ENCODE data around the gene POLR1A.

Gene POLR1A

DNA sequence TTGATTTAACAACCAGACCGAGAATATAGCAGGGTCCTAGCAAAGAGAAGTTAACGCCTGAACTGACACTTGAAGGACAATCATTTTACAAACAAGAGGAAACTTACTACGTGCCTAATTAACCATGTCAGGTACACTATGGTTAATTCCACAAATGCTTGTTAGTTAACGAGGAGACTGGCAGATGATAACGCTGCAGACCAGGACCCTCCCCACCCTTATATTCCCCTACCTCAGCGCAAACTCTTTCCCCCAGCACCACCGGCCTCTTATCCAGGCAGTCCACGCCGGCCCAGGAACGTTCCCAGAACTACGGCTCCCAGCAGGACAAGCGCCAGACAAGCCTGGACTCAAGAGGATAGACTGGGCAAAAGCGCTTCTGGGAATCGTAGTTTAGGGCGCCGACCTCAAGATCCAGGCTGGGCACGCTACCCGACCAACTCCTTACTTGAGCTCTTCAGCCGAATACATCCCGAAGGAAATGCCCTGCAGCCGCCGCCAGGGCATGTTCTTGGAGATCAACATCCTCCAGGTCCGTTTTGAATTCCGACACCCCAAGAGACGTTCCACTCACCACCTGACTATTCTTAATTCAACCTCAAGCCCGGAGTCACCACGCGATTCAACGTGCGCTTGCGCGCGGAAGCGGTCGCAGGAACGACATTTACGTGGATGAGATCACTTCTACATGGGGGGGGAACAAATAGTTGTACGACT, at the start of gene POLR1A:
POLR1A (minus strand) TSS at position 635 of the 717 bp plus-strand sequence; CDS start at position 525, 110 bp downstream.
- DNase-seq (ENCODE audit: low read depth in 2 of 2), result peak; percentile 67 to 70

DNA sequence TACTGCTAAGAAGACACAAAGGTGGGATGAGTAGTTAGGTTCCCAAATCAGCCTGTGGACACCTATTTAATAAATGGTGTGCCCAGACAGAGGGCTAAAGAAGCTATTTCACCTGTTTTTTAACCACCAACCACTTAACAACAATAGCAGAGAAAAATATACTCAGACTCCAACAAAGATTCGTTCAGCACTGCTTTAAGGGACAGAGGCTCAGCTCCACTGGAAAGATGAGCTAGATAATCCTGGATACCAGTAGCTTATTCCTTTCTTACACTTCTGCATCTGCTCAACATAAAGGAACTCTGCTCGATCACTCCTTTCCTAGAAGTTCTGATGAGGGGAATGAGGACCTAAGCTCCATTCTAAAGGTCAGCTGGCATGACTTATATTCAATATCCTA, 44.8 kb upstream of the POLR1A start:
- DNase-seq (ENCODE audit: low read depth in 2 of 2), result no peak

DNA sequence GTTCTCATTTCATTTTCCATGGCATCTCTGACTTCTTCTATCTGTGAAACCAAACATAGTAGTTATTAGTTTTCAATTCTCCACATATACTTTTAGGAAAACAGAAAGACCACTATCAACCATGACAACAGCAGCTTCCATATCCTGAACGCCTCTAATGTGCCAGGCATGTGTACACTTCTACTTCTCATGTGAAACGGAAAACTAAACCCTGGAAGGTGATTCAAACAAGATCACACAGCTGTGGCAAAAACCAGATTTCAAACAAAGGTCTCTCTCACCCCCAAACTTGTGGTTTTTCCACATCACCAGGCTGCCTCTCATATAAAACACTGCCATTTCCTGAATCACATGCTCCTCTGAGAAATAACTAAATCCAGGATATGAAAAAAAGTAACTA, 42.1 kb upstream of the POLR1A start:
- no peak for DNase-seq (ENCODE audit: low read depth in 2 of 2)

DNA sequence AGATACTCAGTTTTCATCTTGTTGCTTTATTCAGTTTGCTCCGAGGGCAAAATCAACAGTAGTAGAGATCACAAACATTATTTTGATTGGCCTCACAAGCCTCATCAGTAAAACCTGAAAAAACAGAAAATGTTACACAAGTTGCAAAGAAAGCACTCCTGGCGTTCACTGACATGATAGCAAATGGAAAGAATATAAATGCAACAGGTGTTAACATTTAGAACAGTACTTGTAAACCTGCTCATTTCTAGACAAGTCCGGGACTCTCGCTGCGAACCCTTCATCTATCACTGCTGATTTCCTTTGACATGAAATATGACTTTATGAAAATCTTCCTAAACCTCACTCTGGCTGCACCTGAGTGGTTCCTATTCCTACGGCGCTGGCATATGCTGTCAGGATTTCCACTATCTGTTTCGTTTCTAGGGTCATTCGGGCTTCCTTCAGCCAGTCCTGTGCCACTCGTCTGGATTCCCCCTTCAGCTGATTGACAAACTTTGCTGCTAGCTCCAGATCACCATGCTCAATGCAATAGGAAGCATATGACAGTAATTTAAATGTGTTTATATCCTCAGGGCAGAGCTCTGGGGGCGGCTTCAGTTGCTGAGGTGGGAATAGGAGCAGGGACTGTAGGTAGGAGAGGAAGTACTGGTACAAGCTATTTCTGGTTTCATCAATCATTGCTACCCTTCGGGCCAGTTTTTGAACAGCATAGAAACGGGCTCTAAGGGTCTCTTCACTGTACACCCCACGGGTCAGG, 38.4 kb upstream of the POLR1A start:
- DNase-seq (ENCODE audit: low read depth in 2 of 2), result no peak

DNA sequence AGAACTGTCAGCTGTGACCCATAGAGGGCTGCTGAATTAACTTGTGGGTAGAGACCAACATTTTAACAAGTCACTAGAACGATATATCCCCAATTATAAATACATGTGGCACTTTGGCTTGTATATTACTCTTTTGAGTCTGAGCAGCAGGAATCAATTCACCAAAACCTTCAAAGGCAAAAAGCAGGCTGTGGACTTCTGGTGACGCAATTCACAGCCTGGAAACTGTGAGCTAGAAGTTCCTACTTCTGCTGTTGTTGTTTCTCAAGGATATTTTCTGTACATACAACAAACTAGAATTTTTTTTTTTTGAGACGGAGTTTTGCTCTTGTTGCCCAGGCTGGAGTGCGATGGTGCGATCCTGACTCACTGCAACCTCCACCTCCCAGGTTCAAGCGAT, 37.6 kb upstream of the POLR1A start:
- DNase-seq (ENCODE audit: low read depth in 2 of 2), result no peak

DNA sequence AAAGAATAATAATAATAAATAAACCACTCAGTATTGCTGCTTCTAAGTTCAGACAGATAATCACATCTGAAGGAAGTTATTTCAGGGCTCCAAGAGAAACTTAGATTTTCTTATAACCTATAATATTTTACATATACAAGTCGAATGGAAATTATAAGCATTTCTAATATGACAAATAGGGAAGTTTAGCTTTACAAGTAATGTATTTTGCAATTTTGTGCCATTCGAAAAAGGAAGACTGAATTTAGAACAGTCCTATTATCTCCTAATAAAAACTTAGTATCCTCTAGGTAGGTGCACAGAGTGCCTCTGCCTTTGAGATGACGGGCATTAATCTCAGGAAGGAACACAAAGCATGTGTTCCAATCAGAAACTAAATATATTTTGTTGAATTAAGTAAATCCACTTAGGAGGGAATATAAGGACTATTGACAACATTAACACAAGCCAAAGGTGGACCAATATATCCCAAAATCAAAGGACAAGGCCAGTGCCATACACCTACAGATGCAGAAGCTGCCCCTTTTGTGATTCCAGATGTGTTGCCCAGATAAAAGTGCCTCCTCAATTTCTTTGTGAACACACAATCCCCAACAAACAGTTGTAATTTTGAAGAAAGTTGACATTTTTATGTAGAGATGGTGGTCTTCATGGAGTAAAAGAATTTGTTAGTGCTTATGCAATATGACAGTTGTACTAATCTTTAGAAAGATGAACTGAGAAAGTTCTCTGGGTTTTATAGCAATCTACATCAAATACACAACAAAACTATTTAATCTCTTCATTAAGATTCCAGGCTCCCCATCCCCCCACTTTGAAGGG, 37.0 kb upstream of the POLR1A start:
- no peak for DNase-seq (ENCODE audit: low read depth in 2 of 2)

DNA sequence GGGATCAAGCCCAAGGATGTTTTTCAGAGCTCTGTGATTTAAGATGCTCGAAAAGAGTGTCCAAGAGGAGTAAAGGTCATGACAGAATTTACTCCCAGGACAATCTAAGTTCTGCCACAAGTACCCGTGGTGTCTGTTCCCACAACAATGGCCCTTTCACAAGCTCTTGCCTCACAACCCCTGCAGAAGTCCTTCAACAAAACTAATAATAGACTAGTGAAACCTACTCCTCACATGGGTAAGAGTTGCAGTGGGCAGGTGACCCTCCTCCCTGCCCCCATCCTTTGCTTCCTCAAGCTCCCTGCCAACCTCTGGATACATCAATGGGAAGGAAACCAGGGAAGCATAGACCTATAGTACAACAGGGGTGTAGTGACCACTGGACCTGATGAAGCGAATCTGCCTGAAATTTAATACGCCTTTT, 35.3 kb upstream of the POLR1A start:
- no peak for DNase-seq (ENCODE audit: low read depth in 2 of 2)

DNA sequence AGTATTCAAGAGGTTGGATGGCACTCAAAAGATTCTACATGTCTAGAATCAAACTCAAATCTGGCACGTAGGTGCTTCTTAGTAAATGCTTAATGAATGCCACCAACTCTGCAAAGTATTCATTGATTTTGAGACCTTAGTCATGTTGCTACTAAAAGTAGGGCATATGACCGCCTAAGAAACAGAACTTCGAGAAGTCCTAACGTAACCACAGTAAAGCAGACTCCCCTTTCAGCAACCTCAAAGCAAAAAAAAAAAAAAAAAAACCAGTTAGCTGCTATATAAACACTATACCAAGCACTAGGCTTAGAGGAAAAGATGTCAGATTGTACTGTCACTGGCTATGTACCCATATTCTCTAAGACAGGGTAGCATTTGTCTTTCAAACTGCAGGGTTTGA, 34.3 kb upstream of the POLR1A start:
- DNase-seq (ENCODE audit: low read depth in 2 of 2), result no peak

DNA sequence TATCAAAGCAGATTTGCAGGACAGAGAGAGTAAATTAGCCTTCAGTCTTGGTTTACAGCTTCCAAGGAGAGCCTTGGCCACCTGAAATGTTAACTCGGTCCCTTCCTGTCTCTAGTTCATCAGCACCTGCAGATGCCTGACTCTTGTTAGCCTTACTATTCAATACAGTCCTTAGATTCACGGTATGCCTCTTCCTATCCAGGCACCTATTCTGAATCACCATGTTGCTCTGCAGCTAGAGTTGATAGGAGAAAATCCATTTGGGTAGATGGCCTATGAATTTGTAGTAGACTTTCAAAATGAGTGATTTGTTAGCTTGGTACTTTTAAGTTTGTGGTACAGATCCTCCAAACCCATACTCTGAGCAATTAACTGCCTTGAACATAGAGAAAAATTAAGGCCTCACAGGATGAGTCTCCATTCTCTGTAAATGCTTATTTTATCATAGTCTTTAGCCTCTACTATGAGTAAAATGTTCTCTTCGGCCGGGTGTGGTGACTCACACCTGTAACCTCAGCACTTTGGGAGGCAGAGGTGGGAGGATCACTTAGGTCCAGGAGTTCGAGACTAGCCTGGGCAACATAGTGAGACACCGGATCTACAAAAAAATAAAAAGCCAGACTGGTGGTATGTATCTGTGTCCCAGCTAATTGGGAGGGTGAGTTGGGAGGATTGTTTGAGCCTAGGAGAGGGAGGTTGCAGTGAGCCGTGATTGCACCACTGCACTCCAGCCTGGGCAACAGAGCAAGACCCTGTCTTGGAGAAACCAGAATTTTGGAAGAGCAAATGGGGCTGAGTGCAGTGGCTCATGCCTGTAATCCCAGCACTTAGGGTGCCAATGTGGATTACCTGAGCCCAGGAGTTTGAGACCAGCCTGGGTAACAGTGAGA, 33.3 kb upstream of the POLR1A start:
- DNase-seq (ENCODE audit: low read depth in 2 of 2), result no peak

DNA sequence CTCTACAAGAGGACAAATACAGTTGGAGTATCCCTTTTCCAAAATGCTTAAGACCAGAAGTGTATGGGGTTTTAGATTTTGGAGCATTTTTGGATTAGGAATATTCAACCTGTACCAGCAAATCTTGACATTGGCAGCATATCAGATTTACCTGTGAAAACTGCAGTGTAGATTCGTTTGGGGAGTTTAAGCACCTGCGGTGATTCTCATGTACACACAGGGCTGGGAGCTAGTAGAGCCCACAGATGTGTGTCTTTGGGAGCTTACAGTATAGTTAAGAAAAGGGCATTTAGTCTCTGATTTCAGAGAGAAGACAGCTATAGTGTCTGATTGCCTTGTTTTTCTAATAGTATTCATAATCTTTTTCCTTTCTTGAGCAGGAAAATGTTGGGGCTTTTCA, 30.5 kb upstream of the POLR1A start:
- no peak for DNase-seq (ENCODE audit: low read depth in 2 of 2)

DNA sequence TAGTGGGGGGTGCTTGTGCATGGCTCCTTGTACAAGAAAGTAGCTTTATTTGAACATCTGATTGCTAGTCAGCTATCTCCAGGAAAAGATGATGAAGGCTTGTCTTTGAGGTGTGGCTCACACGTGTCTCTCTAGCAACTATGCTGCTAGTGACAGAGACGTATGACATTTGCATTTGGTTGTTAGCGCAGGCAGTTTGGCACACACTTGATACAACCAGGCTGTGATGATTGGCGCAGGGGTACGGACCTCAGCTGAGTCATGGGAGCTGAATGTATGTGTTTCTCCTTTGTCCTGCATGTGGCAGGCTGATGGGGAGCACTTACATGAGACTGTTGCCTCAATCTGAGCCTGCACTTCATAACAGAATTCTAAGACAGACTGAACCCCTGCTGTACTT, 30.0 kb upstream of the POLR1A start:
- DNase-seq (ENCODE audit: low read depth in 2 of 2), result no peak

DNA sequence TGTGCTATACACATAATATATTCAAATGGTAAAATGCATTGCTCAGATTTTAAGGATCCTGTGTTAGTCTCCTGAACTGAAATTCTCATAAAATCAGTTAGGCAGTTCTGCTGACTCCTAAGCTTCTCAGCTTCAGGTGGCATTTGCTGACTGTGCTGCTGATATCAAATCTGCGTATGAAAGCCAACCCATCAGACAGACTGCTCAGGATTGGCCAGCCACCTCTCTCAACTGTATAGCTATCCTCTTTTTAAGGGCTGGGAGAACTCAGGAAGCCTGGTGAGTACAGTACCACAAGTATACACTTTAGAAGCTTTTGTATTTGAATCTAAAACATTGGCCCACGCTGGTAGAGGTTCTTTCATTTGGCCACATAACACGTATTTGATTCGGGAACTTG, 29.0 kb upstream of the POLR1A start:
- no peak for DNase-seq (ENCODE audit: low read depth in 2 of 2)

DNA sequence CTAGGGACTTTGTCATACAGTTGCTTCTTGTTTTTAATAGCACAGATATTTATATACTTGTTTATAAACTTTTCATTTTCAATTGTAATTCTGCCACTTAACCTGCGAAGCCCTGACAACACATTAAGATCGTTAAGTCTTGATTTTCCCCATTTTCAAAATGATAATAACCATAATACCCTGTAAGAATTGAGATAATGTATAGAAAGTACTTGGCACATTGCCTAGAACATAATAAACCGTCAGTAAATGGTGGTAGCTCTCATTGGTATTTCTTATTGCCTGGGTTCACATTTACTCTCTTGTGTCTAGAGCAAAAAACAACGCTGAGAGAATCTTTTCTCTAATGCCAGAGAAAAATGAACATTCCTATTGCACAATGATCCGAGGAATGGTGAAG, 19.0 kb upstream of the POLR1A start:
- DNase-seq (ENCODE audit: low read depth in 2 of 2), result no peak

DNA sequence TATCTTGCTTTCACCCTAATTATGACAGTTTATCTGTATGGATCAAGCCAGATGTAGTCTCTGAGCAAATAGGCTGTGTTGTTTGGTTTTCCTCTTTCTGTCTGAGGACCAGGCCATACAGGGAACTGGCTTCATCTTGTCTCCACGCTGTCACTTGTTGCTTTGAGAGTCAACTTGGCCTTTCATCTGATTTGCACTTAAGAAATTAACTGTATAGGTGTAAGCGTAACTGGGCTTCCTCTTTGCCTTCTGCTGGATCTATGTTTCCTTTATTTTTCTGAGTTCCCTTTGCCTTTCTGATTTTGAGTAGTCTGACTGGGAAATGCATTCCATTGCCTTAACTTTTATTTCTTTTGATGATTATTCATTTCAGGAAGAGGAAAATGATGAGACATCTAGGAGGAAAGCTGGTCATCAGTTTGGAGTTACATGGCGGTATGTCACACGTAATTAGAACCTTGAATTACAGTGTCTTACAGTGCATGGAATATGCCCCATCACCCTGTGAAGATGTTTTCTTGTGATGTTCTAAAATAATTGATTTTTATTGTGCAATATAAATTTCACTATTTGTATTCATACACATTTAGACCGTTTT, 17.7 kb upstream of the POLR1A start:
- DNase-seq (ENCODE audit: low read depth in 2 of 2), result no peak

DNA sequence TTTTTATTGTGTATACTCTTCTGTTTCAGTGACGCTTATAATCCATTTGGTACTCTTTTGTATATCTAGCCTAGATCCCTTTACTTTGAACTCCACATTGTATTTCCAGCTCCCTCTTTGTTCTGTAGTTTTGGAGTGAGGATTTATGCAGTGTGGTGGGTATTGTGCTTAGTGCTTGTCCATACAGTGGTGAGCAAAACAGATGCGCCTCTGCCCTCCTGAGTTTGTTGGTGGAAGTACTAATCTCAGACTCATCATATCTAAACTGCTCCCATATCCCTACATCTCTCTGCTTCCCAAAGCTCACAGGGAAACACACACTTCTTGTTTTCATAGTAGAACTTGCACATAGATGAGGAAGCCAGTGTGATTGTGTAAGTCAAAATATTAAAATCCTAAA, 12.4 kb upstream of the POLR1A start:
- no peak for DNase-seq (ENCODE audit: low read depth in 2 of 2)

DNA sequence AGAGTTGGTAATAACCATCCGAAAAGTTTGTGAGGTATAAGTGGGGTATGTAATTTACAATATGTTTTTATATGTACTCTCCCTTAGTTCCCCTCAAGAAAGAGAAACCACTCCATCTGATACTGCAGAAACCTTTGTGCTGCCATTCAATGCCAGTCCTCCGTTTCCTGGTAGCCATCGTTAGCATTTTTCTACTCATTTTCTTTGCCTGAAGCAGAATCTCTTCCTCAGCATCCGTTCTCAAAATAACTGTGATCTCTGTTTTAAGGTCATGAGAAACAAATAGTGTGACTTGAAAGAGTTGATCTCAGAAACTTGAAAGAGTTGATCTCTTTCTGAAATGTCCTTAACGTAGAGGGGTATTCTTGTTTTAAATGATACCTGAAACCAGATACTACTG, 1.3 kb upstream of the POLR1A start:
- no peak for DNase-seq (ENCODE audit: low read depth in 2 of 2)

DNA sequence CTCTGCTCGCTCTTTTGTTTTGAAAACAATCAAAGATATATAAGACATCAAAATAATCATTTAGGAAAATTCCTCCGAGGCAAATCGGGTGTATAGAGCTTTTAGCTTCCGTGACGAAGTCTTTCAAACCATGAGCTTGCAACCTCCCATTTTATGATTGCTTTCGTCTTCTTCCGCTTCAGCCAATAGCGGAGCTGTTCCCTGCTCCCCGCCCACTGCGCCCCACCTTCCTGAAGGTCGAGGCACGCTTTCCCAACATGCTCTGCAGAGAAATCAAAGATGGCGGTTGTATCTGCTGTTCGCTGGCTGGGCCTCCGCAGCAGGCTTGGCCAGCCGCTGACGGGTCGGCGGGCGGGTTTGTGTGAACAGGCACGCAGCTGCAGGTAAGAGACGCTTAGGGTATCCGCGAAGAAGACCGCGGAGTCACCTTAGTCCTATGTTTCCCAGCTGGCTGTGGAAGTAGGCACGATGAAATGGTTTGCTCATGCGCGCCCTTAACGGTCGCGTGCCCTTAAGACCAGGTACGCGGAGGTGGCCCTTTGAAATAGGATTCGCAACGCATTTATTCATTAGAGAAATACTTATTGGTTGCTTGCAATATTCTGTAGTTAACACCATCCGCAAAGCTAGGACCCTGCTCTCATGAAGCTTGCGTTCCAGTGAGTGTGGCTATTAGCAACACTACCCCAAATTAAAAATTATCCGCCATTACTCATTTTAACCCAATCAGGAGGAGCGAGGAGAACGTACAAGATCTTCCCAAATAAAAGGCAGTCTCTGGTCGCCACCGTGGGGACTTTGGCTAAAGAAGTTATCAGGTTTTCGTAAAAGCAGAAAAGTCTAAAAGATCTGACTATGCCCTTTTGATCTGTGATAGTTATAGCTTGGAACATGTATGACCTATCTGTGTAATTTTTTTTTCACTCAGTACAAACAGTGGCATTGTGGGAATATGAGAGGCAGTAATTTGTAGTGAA, 571 bp upstream of the POLR1A start, which contains the start of gene PTCD3:
PTCD3 (plus strand) TSS at position 267 of the 977 bp plus-strand sequence; CDS start at position 280, 13 bp downstream.
- DNase-seq (ENCODE audit: low read depth in 2 of 2), result peak; percentile 86 to 93

DNA sequence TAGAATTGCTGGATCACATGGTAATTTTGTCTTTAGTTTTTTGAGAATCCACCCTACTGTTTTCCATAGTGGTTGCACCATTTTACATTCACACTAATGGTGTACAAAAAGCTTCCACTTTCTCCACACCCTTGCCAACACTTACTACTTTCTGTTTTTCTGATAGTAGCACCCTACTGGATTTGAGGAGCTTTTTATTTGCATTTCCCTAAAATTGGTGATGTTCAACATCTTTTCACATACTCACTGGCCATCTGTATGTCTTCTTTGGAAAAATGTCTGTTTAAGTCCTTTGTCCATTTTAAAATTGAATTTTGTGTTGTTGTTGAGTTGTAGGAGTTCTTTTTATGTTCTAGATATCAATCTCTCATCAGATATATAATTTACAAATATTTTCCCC, 3.5 kb downstream of the POLR1A start:
- no peak for DNase-seq (ENCODE audit: low read depth in 2 of 2)

DNA sequence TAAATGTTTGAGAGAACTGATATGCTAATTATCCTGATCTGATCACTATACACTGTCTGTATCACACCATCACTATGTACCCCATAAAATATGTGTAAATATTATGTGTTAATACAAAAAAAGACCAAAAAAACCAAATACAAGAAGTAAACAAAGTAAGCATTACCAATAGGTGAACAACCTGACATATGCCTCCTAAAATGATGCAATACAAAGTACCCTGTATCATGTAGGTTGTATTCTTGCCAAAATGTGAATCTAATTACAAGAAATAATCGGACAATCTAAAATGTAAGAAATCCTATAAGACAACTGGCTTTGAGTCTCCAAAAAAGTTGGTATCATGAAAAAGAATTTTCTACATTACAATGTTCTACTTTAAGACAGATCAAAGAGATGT, 7.8 kb downstream of the POLR1A start:
- no peak for DNase-seq (ENCODE audit: low read depth in 2 of 2)
